GM12873 (cell line): ENCODE results near the gene CMPK2.

Experiments used
- TF ChIP-seq, protein P1 (sequence below): IDR thresholded peaks from 2 replicates; pipeline ENCODE4 v1.5.1; 2012; ENCODE audit warnings: low read depth, mild to moderate bottlenecking, moderate library complexity, low read length, control low read depth; ENCODE audit not compliant: insufficient read depth; ENCODE audit errors: missing control alignments

CMPK2 gene

DNA sequence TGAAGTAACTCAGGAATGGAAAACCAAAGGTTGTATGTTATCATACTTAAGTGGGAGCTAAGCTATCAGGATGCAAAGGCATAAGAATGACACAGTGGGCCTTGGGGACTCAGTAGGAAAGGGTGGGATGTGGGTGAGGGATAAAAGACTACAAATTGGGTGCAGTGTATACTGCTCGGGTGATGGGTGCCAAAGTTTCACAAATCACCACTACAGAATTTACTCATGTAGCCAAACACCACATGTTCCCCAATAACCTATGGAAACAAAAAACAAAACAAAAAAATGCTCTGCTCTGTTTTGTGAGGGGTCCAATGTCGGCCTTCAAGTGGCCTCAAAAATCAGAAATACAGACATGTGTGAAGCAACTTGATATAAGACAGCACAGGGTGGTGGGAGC lies 42.6 kb upstream of the CMPK2 start:
- TF ChIP-seq, protein P1, sequence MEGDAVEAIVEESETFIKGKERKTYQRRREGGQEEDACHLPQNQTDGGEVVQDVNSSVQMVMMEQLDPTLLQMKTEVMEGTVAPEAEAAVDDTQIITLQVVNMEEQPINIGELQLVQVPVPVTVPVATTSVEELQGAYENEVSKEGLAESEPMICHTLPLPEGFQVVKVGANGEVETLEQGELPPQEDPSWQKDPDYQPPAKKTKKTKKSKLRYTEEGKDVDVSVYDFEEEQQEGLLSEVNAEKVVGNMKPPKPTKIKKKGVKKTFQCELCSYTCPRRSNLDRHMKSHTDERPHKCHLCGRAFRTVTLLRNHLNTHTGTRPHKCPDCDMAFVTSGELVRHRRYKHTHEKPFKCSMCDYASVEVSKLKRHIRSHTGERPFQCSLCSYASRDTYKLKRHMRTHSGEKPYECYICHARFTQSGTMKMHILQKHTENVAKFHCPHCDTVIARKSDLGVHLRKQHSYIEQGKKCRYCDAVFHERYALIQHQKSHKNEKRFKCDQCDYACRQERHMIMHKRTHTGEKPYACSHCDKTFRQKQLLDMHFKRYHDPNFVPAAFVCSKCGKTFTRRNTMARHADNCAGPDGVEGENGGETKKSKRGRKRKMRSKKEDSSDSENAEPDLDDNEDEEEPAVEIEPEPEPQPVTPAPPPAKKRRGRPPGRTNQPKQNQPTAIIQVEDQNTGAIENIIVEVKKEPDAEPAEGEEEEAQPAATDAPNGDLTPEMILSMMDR = no peak

DNA sequence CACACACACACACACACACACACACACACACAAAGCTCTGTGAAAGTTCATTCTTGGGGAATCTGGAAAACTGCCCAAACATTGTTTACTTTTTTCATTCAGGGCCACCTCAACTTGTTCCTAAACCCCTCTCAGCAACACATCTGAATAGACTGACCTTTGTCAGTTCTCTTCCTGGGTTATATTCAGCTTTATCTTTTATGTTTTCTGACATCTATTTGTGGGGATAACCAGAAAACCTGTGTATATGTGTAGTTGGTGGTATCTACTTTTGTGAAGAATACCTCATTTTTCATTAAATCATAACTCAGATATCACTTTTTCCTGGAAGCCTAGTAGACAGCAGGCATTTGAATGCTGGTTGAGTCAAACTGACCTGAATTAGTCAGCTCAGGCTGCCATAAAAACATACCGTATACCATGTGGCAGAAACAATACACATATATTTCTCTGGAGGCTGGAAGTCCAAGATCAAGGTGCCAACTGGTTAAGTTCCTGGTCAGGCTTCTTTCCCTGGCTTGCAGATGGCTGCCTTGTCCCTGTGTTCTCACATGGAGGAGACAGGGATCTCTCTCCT lies 40.5 kb upstream of the CMPK2 start:
- TF ChIP-seq, protein P1 = no peak

DNA sequence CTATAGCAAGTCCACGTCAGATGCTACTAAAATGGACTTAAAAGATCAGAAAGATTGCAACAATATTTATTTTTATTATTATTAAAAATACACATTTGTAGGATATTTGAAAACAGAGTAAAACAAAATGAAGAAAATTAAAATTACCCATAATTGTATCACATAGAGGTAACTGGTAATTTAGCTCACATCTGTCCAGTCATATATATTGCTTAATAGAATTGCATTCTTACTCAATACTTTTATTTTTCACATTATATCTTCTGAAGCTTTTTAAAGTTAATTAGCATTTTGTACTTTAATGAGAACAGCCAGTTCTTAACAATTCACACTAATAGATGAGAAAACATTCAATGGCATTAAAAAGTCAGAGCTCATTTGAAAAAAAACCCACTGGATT lies 40.0 kb upstream of the CMPK2 start:
- TF ChIP-seq, protein P1 = no peak

DNA sequence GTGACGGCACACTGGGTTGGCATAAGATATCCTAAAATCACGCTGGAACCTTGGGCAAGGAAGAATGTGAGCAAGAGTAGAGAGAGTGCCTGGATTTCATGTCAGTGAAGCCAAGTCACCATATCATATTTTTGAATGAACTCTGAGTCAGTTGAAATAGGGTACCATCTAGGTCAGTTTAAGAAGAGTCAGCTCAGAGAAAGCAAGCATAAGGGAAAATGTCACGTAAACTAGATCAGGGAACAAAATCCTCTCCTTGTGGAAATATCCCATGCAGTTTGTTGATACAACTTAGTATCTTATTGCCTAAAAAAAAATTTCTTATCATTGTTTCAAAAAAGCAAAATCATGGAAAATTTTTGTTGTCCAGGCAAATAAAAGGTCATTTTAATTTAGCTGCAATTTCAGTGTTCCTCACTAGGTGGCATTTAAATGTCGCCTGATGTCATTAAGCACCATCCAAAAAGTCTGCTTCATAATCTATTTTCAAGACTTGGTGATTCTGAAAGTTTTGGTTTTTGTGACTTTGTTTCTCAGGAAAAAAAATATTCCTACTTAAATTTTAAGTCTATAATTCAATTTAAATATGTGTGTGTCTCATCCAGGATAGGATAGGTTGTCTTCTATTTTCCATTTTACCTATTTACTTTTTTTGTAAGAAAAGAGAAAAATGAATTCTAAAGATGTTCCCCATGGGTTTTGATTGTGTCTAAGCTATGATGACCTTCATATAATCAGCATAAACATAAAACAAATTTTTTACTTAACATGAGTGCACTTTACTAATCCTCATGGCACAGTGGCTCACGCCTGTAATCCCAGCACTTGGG lies 31.4 kb upstream of the CMPK2 start:
- TF ChIP-seq, protein P1 = peak; percentile 57

DNA sequence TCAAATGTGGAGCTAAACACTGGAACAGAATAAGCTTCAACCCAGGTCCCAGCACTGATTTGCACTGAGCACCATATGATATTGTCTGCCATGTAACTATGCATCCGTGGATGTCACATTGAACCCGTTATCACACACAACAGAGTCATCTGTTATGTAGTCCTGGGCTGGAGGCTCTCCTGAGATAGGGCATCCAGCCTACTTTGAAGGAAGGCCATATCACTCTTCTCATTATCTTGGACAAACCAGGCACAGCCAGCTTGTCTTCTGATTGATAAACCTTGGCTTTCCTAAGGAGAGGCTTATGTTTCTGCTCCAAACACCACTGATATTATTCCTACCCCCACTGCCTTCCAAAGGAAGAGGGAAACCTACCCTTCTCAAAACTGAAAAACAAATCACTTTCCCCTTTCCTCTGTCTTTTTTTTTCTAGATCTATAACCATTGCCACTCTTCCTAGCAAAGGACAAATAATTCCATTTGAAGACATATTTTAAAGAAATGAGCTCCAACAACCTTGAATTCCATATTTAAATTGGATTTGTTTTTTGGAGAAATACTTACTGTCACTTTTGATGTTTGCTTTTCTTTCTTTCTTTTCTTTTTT lies 28.3 kb upstream of the CMPK2 start:
- TF ChIP-seq, protein P1 = no peak

DNA sequence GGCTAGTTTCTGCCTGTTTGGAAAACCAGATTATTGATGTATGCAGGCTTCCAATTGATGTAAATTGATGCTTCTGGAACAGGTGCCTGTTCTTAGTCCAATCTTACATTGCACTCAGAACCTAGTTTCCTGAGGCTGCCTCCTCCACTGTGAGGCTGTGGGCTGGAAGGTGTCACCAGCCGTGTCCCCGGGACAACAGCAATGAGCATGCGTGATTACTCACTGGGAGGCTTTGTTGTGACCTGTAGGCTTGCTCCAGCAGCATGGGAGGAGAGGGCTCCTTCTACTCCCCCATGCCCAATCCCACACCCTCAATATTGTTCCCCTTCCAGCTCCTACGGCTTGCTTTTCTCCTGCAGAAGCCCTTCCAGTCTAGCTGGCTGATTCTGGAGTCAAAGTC lies 23.0 kb upstream of the CMPK2 start:
- TF ChIP-seq, protein P1 = no peak

DNA sequence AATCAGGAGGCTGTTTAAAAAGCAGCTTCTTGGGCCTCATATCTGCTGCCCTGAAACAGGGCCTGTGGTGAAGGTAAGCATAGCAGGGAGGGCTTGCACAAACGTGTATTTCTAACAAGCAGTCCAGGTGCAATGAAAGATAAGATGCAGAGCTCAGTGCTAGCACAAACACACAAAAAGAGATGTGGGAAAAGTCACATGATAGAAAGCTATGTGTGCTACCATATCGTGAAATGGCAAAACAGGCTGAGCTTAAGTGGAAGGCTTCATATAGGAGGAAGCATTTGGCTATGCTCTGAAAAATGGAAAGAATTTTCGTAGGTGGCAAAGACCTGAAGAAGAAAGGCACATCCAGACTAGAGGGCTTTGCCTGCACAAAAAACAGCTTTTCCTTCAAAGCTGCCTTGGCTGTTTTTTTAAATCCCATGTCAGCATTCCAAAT lies 22.1 kb upstream of the CMPK2 start:
- TF ChIP-seq, protein P1 = no peak
